HepG2 (cell line): ENCODE results near the gene ARHGAP9. TPM values are rescaled to one million over a fixed set of nuclear protein-coding genes. Genes with fewer than 3 reads are reported as not detected.

ENCODE experiments used
- AGO2 ChIP-seq: fragments of 200-400 bp; formaldehyde crosslinking; optimal IDR thresholded peaks from 2 replicates; pipeline ENCODE3; 2017; ENCODE audit warnings: mild to moderate bottlenecking, low read depth, low read length, moderate library complexity
- FOXK1 ChIP-seq: sonication (generic); formaldehyde crosslinking; IDR thresholded peaks from 2 replicates; pipeline ENCODE4 v1.4.0; 2020; ENCODE audit warnings: low read depth, missing genetic modification reagents, borderline replicate concordance
- HDAC6 ChIP-seq: fragments of 200-600 bp; sonication (generic); IDR thresholded peaks from 2 replicates; pipeline ENCODE4 v1.7.0; 2017; ENCODE audit warnings: mild to moderate bottlenecking, antibody characterized with exemption, low read length, low read depth
- HMG20B ChIP-seq: conservative IDR thresholded peaks from 2 replicates; pipeline ENCODE4 v1.6.1; 2016; ENCODE audit warnings: missing genetic modification reagents, missing compliant biosample characterization
- HOXA3 ChIP-seq: sonication (generic); formaldehyde crosslinking; IDR thresholded peaks from 2 replicates; pipeline ENCODE4 v1.5.0; 2020; ENCODE audit warnings: missing genetic modification reagents
- RAD21 ChIP-seq: fragments of 450-650 bp; formaldehyde crosslinking; IDR thresholded peaks from 2 replicates; pipeline ENCODE4 v1.5.0; 2020; ENCODE audit warnings: mild to moderate bottlenecking
- SRSF1 ChIP-seq: fragments of 200-400 bp; formaldehyde crosslinking; optimal IDR thresholded peaks from 2 replicates; pipeline ENCODE3; 2017; ENCODE audit warnings: mild to moderate bottlenecking, low read depth, low read length, moderate library complexity
- ZNF230 ChIP-seq: sonication (generic); formaldehyde crosslinking; IDR thresholded peaks from 2 replicates; pipeline ENCODE4 v1.4.0; 2020; ENCODE audit warnings: mild to moderate bottlenecking, missing genetic modification reagents
- ZNF430 ChIP-seq: sonication (generic); formaldehyde crosslinking; IDR thresholded peaks from 2 replicates; pipeline ENCODE4 v1.9.0; 2021; ENCODE audit warnings: mild to moderate bottlenecking, missing genetic modification reagents
- ZNF547 ChIP-seq: sonication (generic); formaldehyde crosslinking; IDR thresholded peaks from 2 replicates; pipeline ENCODE4 v1.5.1; 2020; ENCODE audit warnings: mild to moderate bottlenecking, missing genetic modification reagents
- ZNF75D ChIP-seq: sonication (generic); formaldehyde crosslinking; IDR thresholded peaks from 2 replicates; pipeline ENCODE4 v1.8.1; 2023; ENCODE audit warnings: missing genetic modification reagents, mild to moderate bottlenecking, borderline replicate concordance
- polyA plus RNA-seq, 8 experiments: library from polyadenylated mRNA; depleted of rRNA in 3 of 8; stranded (reverse) in 7 of 8; unstranded in 1 of 8; fragments of >200 nt; fragmentation: Illumina TruSeq in 4 of 8; extraction: Trizol in 4 of 8; gene quantifications; 2 replicates each; pipeline versions ENCODE4 v1.2.1 to v1.2.3, GENCODE V29; 2011 to 2016; ENCODE audit warnings: low read depth in 4 of 8, missing spikeins in 1 of 8, mixed read lengths in 1 of 8; ENCODE audit not compliant: insufficient read depth in 1 of 8
- total RNA-seq, 5 experiments: library from RNA; depleted of rRNA; stranded (reverse); fragments of >200 nt; fragmentation: Illumina TruSeq; extraction: Trizol; gene quantifications; 2 replicates each; pipeline ENCODE4 v1.2.3, GENCODE V29; 2016; ENCODE audit warnings: low read depth in 1 of 5
- TF ChIP-seq, protein P1 (sequence below), 2 experiments: sonication (generic) in 1 of 2; formaldehyde crosslinking in 1 of 2; IDR thresholded peaks; 2 replicates each; pipeline versions ENCODE4 v1.4.0 to v1.6.1; 2016 to 2020; ENCODE audit warnings: borderline replicate concordance in 1 of 2, low read depth in 1 of 2, mild to moderate bottlenecking in 1 of 2, missing genetic modification reagents in 1 of 2
- TF ChIP-seq, protein P2 (sequence below), 2 experiments: sonication (generic) in 1 of 2; formaldehyde crosslinking in 1 of 2; IDR thresholded peaks; 2 replicates each; pipeline versions ENCODE4 v1.4.0 to v1.6.1; 2018 to 2020; ENCODE audit warnings: missing genetic modification reagents in 2 of 2, borderline replicate concordance in 1 of 2, low read depth in 1 of 2, mild to moderate bottlenecking in 1 of 2, missing biosample characterization in 1 of 2
- TF ChIP-seq, protein P3 (sequence below): sonication (generic); formaldehyde crosslinking; IDR thresholded peaks from 2 replicates; pipeline ENCODE4 v1.5.0; 2020; ENCODE audit warnings: missing genetic modification reagents
- TF ChIP-seq, protein P4 (sequence below): sonication (generic); formaldehyde crosslinking; IDR thresholded peaks from 2 replicates; pipeline ENCODE4 v1.4.0; 2020; ENCODE audit warnings: missing genetic modification reagents

The ARHGAP9 gene
- total and polyA plus RNA-seq, 2 of the 13 experiments (the other 11 are each of a cell fraction or from before 2014, with no cell fraction given), result 0.18 to 1.2 TPM

DNA sequence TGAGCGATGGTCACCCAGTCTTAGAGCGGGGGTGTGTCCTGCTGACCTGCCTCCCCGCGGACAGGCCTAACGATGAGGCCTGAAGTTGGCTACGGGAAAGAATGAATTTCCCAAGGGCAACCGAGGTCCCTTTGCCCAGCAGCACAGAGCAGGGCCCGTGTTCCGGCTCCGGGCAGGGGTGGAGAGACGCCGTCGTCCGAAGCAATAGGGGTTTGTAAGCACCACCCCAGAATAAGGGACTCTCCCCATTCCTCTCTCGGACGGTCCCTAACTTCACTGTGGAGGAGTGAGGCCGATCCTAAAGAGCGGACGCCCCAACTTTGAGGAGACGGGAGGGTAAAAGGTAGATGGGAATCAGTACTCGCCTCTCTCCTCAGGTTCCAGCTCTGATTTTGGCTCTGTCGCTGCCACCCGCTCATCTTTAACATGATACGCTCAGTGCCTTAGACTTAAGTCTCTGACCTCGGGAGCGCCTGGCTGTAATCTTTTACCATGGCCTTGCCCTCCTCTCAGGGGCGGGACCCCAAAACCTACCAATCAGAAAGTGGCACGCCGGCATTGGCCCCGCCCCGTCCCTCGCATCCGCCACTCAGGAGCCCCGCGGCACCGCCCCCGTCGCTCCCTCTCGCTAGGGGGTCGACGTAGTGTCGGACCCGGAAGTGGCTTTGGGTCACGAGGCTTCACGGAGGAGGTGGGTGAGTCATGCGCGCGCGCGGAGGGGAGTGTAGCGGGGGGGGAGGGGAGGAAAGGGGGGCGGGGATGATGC, 40.6 kb upstream of the ARHGAP9 start, which contains the start of gene DDIT3 (continued):
- TF ChIP-seq, protein P1, sequence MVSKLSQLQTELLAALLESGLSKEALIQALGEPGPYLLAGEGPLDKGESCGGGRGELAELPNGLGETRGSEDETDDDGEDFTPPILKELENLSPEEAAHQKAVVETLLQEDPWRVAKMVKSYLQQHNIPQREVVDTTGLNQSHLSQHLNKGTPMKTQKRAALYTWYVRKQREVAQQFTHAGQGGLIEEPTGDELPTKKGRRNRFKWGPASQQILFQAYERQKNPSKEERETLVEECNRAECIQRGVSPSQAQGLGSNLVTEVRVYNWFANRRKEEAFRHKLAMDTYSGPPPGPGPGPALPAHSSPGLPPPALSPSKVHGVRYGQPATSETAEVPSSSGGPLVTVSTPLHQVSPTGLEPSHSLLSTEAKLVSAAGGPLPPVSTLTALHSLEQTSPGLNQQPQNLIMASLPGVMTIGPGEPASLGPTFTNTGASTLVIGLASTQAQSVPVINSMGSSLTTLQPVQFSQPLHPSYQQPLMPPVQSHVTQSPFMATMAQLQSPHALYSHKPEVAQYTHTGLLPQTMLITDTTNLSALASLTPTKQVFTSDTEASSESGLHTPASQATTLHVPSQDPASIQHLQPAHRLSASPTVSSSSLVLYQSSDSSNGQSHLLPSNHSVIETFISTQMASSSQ (IDR thresholded peaks at IDR 0.05; ENCODE audit: low read depth), result no peak; the same call in 1 of the 2 replicates
- TF ChIP-seq, protein P1 (CRISPR knock-in tag; IDR thresholded peaks at IDR 0.05; ENCODE audit: borderline replicate concordance), result peak; percentile 73; the same call in 1 of the 2 replicates
- no peak for TF ChIP-seq ZNF75D (CRISPR knock-in tag)
- TF ChIP-seq FOXK1, result no peak
- no peak for TF ChIP-seq HDAC6
- TF ChIP-seq SRSF1, result peak; percentile 30
- peak; percentile 81 for TF ChIP-seq ZNF430
- TF ChIP-seq, protein P2, sequence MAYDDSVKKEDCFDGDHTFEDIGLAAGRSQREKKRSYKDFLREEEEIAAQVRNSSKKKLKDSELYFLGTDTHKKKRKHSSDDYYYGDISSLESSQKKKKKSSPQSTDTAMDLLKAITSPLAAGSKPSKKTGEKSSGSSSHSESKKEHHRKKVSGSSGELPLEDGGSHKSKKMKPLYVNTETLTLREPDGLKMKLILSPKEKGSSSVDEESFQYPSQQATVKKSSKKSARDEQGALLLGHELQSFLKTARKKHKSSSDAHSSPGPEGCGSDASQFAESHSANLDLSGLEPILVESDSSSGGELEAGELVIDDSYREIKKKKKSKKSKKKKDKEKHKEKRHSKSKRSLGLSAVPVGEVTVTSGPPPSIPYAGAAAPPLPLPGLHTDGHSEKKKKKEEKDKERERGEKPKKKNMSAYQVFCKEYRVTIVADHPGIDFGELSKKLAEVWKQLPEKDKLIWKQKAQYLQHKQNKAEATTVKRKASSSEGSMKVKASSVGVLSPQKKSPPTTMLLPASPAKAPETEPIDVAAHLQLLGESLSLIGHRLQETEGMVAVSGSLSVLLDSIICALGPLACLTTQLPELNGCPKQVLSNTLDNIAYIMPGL (CRISPR knock-in tag; IDR thresholded peaks at IDR 0.05; ENCODE audit: borderline replicate concordance in 1 of 2, low read depth in 1 of 2), result peak in 1 of 2 experiments; percentile 84
- 0 out of 2 replicates have a peak, but pooled peaks have one; percentile 37 for TF ChIP-seq HMG20B (CRISPR knock-in tag)
- TF ChIP-seq RAD21 (CRISPR knock-in tag), result peak; percentile 51; the same call in 1 of the 2 replicates
- TF ChIP-seq ZNF230 (CRISPR knock-in tag), result peak; percentile 89
- peak; percentile 34; the same call in 1 of the 2 replicates for TF ChIP-seq HOXA3 (CRISPR knock-in tag)
- TF ChIP-seq, protein P3, sequence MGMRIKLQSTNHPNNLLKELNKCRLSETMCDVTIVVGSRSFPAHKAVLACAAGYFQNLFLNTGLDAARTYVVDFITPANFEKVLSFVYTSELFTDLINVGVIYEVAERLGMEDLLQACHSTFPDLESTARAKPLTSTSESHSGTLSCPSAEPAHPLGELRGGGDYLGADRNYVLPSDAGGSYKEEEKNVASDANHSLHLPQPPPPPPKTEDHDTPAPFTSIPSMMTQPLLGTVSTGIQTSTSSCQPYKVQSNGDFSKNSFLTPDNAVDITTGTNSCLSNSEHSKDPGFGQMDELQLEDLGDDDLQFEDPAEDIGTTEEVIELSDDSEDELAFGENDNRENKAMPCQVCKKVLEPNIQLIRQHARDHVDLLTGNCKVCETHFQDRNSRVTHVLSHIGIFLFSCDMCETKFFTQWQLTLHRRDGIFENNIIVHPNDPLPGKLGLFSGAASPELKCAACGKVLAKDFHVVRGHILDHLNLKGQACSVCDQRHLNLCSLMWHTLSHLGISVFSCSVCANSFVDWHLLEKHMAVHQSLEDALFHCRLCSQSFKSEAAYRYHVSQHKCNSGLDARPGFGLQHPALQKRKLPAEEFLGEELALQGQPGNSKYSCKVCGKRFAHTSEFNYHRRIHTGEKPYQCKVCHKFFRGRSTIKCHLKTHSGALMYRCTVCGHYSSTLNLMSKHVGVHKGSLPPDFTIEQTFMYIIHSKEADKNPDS (CRISPR knock-in tag), result peak; percentile 74; the same call in 1 of the 2 replicates
- TF ChIP-seq, protein P4, sequence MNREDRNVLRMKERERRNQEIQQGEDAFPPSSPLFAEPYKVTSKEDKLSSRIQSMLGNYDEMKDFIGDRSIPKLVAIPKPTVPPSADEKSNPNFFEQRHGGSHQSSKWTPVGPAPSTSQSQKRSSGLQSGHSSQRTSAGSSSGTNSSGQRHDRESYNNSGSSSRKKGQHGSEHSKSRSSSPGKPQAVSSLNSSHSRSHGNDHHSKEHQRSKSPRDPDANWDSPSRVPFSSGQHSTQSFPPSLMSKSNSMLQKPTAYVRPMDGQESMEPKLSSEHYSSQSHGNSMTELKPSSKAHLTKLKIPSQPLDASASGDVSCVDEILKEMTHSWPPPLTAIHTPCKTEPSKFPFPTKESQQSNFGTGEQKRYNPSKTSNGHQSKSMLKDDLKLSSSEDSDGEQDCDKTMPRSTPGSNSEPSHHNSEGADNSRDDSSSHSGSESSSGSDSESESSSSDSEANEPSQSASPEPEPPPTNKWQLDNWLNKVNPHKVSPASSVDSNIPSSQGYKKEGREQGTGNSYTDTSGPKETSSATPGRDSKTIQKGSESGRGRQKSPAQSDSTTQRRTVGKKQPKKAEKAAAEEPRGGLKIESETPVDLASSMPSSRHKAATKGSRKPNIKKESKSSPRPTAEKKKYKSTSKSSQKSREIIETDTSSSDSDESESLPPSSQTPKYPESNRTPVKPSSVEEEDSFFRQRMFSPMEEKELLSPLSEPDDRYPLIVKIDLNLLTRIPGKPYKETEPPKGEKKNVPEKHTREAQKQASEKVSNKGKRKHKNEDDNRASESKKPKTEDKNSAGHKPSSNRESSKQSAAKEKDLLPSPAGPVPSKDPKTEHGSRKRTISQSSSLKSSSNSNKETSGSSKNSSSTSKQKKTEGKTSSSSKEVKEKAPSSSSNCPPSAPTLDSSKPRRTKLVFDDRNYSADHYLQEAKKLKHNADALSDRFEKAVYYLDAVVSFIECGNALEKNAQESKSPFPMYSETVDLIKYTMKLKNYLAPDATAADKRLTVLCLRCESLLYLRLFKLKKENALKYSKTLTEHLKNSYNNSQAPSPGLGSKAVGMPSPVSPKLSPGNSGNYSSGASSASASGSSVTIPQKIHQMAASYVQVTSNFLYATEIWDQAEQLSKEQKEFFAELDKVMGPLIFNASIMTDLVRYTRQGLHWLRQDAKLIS, result 0 out of 2 replicates have a peak, but pooled peaks have one; percentile 69
- peak; percentile 91 for TF ChIP-seq ZNF547 (CRISPR knock-in tag)
- TF ChIP-seq AGO2, result peak; percentile 96
